K562 (cell line): ENCODE results near the gene TCEAL4. TPM values are rescaled to one million over a fixed set of nuclear protein-coding genes. Genes with fewer than 3 reads are reported as not detected.

ENCODE experiments used
- ATAC-seq: fragments of 200-7000 bp; cut with Tn5 transposase; 3 replicates; pipeline ENCODE4 v1.9.1; 2020; ENCODE audit warnings: moderate library complexity
- BruUV-seq: library from RNA; stranded (reverse); fragments of 400-500 nt; replicated peaks from 2 replicates; lab custom pipeline; 2021; lab: Mats Ljungman, UMichigan
- CTCF ChIA-PET: fragments of 300-600 bp; formaldehyde crosslinking; extraction: SDS; loops from one replicate; lab custom pipeline; 2021; ENCODE audit warnings: low intra/inter-chr PET ratio; lab: Yijun Ruan, JAX
- POLR2A ChIA-PET: fragments of 300-600, 350-650 bp; sonication (Branson Sonifier 250); formaldehyde crosslinking; extraction: SDS; loops from one replicate; lab custom pipeline; 2021; ENCODE audit warnings: antibody characterized with exemption, inconsistent platforms; lab: Yijun Ruan, JAX
- DNase-seq, 4 experiments: peaks; one replicate each; pipeline versions ENCODE4 v3.0.0 to v3.0.0-alpha.2; 2011 to 2018; ENCODE audit warnings: low spot score in 3 of 4, mixed read lengths in 3 of 4; ENCODE audit errors: extremely low read depth in 1 of 4
- FAIRE-seq: peaks from 2 replicates; lab custom pipeline; 2011; peaks lifted over from hg19 to GRCh38; lab: Jason Lieb, UNC
- H2AFZ ChIP-seq: 2 replicates; pipeline ENCODE4 v1.6.0; 2011; ENCODE audit warnings: low read depth, low read length, control low read depth, inconsistent platforms
- H3K27ac ChIP-seq: fragments of 200-600 bp; 3 replicates; pipeline ENCODE4 v1.8.0; 2011; ENCODE audit warnings: low read depth, mild to moderate bottlenecking, control low read depth, inconsistent platforms, low read length, moderate library complexity, mixed read lengths; ENCODE audit errors: extremely low read depth
- H3K27me3 ChIP-seq, 2 experiments: fragments of 300-600 bp in 1 of 2; 2 replicates in 1 of 2; 3 replicates in 1 of 2; pipeline versions ENCODE4 v1.6.0 to v1.8.0; 2011; ENCODE audit warnings: inconsistent platforms in 2 of 2, low read length in 2 of 2, mild to moderate bottlenecking in 1 of 2, mixed read lengths in 1 of 2, moderate library complexity in 1 of 2; ENCODE audit not compliant: control insufficient read depth in 2 of 2, insufficient read depth in 2 of 2
- H3K36me3 ChIP-seq: fragments of 300-600 bp; 3 replicates; pipeline ENCODE4 v1.8.0; 2011; ENCODE audit warnings: mild to moderate bottlenecking, low read length, inconsistent platforms; ENCODE audit not compliant: control insufficient read depth, insufficient read depth
- H3K4me1 ChIP-seq, 2 experiments: fragments of 200-600 bp in 1 of 2; replicated peaks in 1 of 2; 2 replicates in 1 of 2; 3 replicates in 1 of 2; pipeline versions ENCODE4 v1.5.1 to v1.8.0; 2011; ENCODE audit warnings: inconsistent platforms in 2 of 2, low read length in 2 of 2, mild to moderate bottlenecking in 1 of 2, mixed read lengths in 1 of 2, moderate library complexity in 1 of 2; ENCODE audit not compliant: control insufficient read depth in 2 of 2, insufficient read depth in 2 of 2
- H3K4me2 ChIP-seq: 2 replicates; pipeline ENCODE4 v1.6.1; 2011; ENCODE audit warnings: low read length, control low read depth, inconsistent platforms, mixed read lengths; ENCODE audit not compliant: insufficient read depth
- H3K4me3 ChIP-seq: fragments of 200-600 bp; sonication (generic), shearing (Covaris generic); 2 replicates; pipeline ENCODE4 v1.5.1; 2016; ENCODE audit warnings: control low read depth, inconsistent platforms
- H3K79me2 ChIP-seq: fragments of 200-600 bp; 3 replicates; pipeline ENCODE4 v1.8.0; 2011; ENCODE audit warnings: low read length, inconsistent platforms; ENCODE audit not compliant: control insufficient read depth, insufficient read depth
- H3K9ac ChIP-seq, 2 experiments: 2 replicates each; pipeline versions ENCODE4 v1.6.0 to v1.6.1; 2011; ENCODE audit warnings: low read depth in 2 of 2, low read length in 2 of 2, control low read depth in 1 of 2, inconsistent platforms in 1 of 2, mild to moderate bottlenecking in 1 of 2, mixed read lengths in 1 of 2; ENCODE audit not compliant: insufficient read depth in 1 of 2
- H3K9me1 ChIP-seq: one replicate; pipeline ENCODE4 v1.6.0; 2011; ENCODE audit warnings: inconsistent platforms, mild to moderate bottlenecking, low read length, moderate library complexity; ENCODE audit not compliant: control insufficient read depth, insufficient read depth
- H3K9me3 ChIP-seq: replicated peaks from 2 replicates; pipeline ENCODE4 v1.5.1; 2011; ENCODE audit warnings: low read depth, low read length, inconsistent platforms; ENCODE audit not compliant: control insufficient read depth, insufficient read depth
- H4K20me1 ChIP-seq: replicated peaks from 2 replicates; pipeline ENCODE4 v1.6.1; 2011; ENCODE audit warnings: low read length, inconsistent platforms, mixed read lengths; ENCODE audit not compliant: control insufficient read depth, insufficient read depth
- ASH1L ChIP-seq: fragments of 450-650 bp; IDR thresholded peaks from 2 replicates; pipeline ENCODE4 v1.6.1; 2018; ENCODE audit warnings: borderline replicate concordance, mild to moderate bottlenecking, low read depth; ENCODE audit not compliant: partially characterized antibody
- BRF2 ChIP-seq: IDR thresholded peaks from 3 replicates; pipeline ENCODE4 v1.6.1; 2011; ENCODE audit warnings: borderline replicate concordance, mild to moderate bottlenecking; ENCODE audit not compliant: insufficient read length, insufficient read depth
- CREBBP ChIP-seq: IDR thresholded peaks from one replicate; pipeline ENCODE4 v1.6.1; 2012; ENCODE audit warnings: low read depth, mild to moderate bottlenecking, control low read depth, inconsistent platforms, low read length
- CUX1 ChIP-seq: fragments of 200-800 bp; sonication (Bioruptor generic); IDR thresholded peaks from 2 replicates; pipeline ENCODE4 v1.6.1; 2016; ENCODE audit warnings: missing genetic modification characterization, missing compliant biosample characterization
- EP300 ChIP-seq: IDR thresholded peaks from 2 replicates; pipeline ENCODE4 v1.6.1; 2012; ENCODE audit warnings: low read length, improper control_type of control experiment
- EZH2 ChIP-seq: IDR thresholded peaks from 2 replicates; pipeline ENCODE4 v1.6.1; 2012; ENCODE audit warnings: low read depth, mild to moderate bottlenecking, inconsistent platforms, low read length, borderline replicate concordance
- KDM4B ChIP-seq, 2 experiments: fragments of 450-650 bp in 1 of 2; sonication (generic) in 1 of 2; IDR thresholded peaks; 2 replicates each; pipeline ENCODE4 v1.6.1; 2016 to 2017; ENCODE audit warnings: borderline replicate concordance in 2 of 2, antibody characterized with exemption in 1 of 2, low read depth in 1 of 2, mild to moderate bottlenecking in 1 of 2
- LEF1 ChIP-seq: fragments of 450-650 bp; IDR thresholded peaks from 2 replicates; pipeline ENCODE4 v1.6.1; 2016; ENCODE audit warnings: mild to moderate bottlenecking
- MTF1 ChIP-seq: fragments of 250-450 bp; sonication (Bioruptor Pico); IDR thresholded peaks from 2 replicates; pipeline ENCODE4 v1.9.0; 2021; ENCODE audit warnings: moderate library complexity, mild to moderate bottlenecking, inconsistent platforms, borderline replicate concordance
- SMAD4 ChIP-seq: fragments of 250-450 bp; sonication (Bioruptor Pico); conservative IDR thresholded peaks from 2 replicates; pipeline ENCODE4 v1.8.0; 2021; ENCODE audit warnings: inconsistent platforms, mild to moderate bottlenecking, moderate library complexity
- TSC22D4 ChIP-seq: fragments of 450-650 bp; IDR thresholded peaks from 2 replicates; pipeline ENCODE4 v1.6.1; 2016; ENCODE audit warnings: missing genetic modification characterization, missing biosample characterization, control low read depth
- YY1 ChIP-seq, 3 experiments: IDR thresholded peaks; 2 replicates each; pipeline ENCODE4 v1.6.1; 2011; ENCODE audit warnings: low read length in 2 of 3, mild to moderate bottlenecking in 2 of 3, moderate library complexity in 2 of 3, borderline replicate concordance in 1 of 3, control low read depth in 1 of 3, low read depth in 1 of 3; ENCODE audit not compliant: insufficient read depth in 3 of 3, insufficient replicate concordance in 2 of 3, control insufficient read depth in 1 of 3, insufficient read length in 1 of 3; ENCODE audit errors: extremely low read depth in 1 of 3
- ZKSCAN1 ChIP-seq: fragments of 150-350 bp; IDR thresholded peaks from 2 replicates; pipeline ENCODE4 v1.6.1; 2016; ENCODE audit warnings: low read depth, low read length
- ZNF282 ChIP-seq: sonication (generic); formaldehyde crosslinking; IDR thresholded peaks from 2 replicates; pipeline ENCODE4 v1.8.1; 2023; ENCODE audit warnings: missing genetic modification reagents
- ZNF431 ChIP-seq: sonication (generic); formaldehyde crosslinking; IDR thresholded peaks from 2 replicates; pipeline ENCODE4 v1.8.0; 2022; ENCODE audit warnings: mild to moderate bottlenecking, missing genetic modification reagents
- ZNF644 ChIP-seq: fragments of 200-800 bp; sonication (Bioruptor generic); IDR thresholded peaks from 2 replicates; pipeline ENCODE4 v1.6.1; 2016; ENCODE audit warnings: low read depth, missing genetic modification characterization, missing compliant biosample characterization
- WGBS: fragments of 100-300 bp; shearing (Covaris generic); methylation state at CpG from one replicate; pipeline ENCODE4 v1.1.6; 2016; ENCODE audit warnings: low coverage, mixed read lengths; ENCODE audit not compliant: insufficient coverage; ENCODE audit errors: missing lambda C conversion rate; 5-methylcytosine and 5-hydroxymethylcytosine counted together
- in situ Hi-C: fragments of 300-500 bp; cut with MboI; formaldehyde crosslinking; loops from 4 replicates; pipeline ENCODE4 v1.15.0; 2018; ENCODE audit warnings: inconsistent platforms, mixed read lengths
- intact Hi-C: fragments of 100-400 bp; cut with micrococcal nuclease; formaldehyde crosslinking; loops from 2 replicates; pipeline ENCODE4 v1.14.2; 2022
- polyA plus RNA-seq, 8 experiments: library from polyadenylated mRNA; depleted of rRNA in 4 of 8; stranded (reverse) in 5 of 8; unstranded in 3 of 8; fragments of >200 nt; fragmentation: Nextera tagmentation in 2 of 8; fragmentation: Illumina TruSeq in 1 of 8; extraction: Ambion mirVana in 2 of 8; extraction: Trizol in 1 of 8; gene quantifications; 2 replicates each; pipeline versions ENCODE4 v1.2.1 to v1.2.3, GENCODE V29; 2011 to 2014; ENCODE audit warnings: inconsistent platforms in 1 of 8, missing spikeins in 1 of 8
- total RNA-seq, 7 experiments: library from RNA; depleted of rRNA in 6 of 7; stranded (reverse); fragments of >200 nt in 6 of 7; fragmentation: Illumina TruSeq in 2 of 7; extraction: Trizol in 2 of 7; gene quantifications; 2 replicates each; pipeline versions ENCODE4 v1.2.1 to v1.2.3, GENCODE V29; 2011 to 2021; ENCODE audit warnings: low replicate concordance in 1 of 7

Gene TCEAL4
- total and polyA plus RNA-seq, 9 of the 15 experiments (the other 6 are each of a cell fraction or from before 2014, with no cell fraction given), result 0.36 to 12.3 (median 7.9) TPM

GRCh38 chrX:103550415-103551051, 34.8 kb upstream of the TCEAL4 start:
- CTCF ChIA-PET, result no interaction called here
- FAIRE-seq, result no peak
- POLR2A ChIA-PET, result no interaction called here

More at GRCh38 chrX:103550415-103551051, 34.8 kb upstream of the TCEAL4 start:
- intact Hi-C loops (no loop called here), in situ Hi-C loops (no loop called here)
- Histone ChIP-seq H3K4me2 (no peak overlapping the region), H3K9ac (no peak overlapping the region), H3K4me3 (no peak overlapping the region), H4K20me1 (no peaks in the 10 kb centered on the region), H2AFZ (no peak overlapping the region), H3K4me1 (no peaks in the 10 kb centered on the region), H3K27me3 (no peaks in the 10 kb centered on the region), H3K9me1 (no peaks in the 10 kb centered on the region), H3K9me3 (no peaks in the 10 kb centered on the region), H3K36me3 (no peaks in the 10 kb centered on the region), H3K27ac (no peak overlapping the region), H3K79me2 (no peaks in the 10 kb centered on the region)
- TF ChIP-seq ZNF431 (CRISPR knock-in tag) (no peak), ZKSCAN1 (no peak), YY1 (IDR thresholded peaks at IDR 0.05; ENCODE audit: borderline replicate concordance in 1 of 3, control insufficient read depth in 1 of 3, extremely low read depth in 1 of 3, insufficient read depth in 3 of 3, insufficient read length in 1 of 3, insufficient replicate concordance in 2 of 3, low read depth in 1 of 3, low read length in 2 of 3) (no peak), ZNF644 (no peak), KDM4B (IDR thresholded peaks at IDR 0.05; ENCODE audit: borderline replicate concordance in 2 of 2, low read depth in 1 of 2) (no peak), TSC22D4 (tag) (no peak), EZH2 (no peak), MTF1 (no peak), CUX1 (CRISPR knock-in tag) (no peak), EP300 (no peak), CREBBP (no peak), ASH1L (no peak), LEF1 (no peak), BRF2 (no peak), ZNF282 (CRISPR knock-in tag) (no peak), SMAD4 (CRISPR knock-in tag) (no peak)
- DNase-seq, result no peak
- WGBS, result 8% methylated on average over 3 of the region's 3 CpGs
- no TSS peak for BruUV-seq
- no peak for ATAC-seq
